Measurements from ENCODE around the gene SLPI.

SLPI gene

DNA sequence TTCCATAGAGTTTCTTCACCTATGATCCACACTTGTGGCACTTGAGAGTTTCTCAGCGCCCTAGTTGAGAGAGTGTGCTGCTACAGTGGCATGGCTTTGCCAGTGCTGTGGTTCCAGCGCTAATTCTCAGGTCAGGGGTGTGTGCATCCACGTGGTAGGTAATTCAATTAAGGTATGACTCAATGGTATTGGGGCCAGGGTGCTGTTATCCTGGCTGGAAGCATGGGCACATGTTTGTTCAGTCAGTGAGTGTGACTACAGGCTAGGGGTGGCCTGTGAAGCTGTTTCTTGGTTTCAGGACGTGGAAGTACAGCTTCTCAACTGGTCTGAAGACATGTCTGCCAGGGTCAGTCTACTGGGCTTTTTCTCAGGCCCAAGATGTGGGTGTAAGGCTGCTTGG is 36.2 kb downstream of the SLPI start:
- DNase-seq (ENCODE audit: extremely low read depth, insufficient read length): no peak
- TF ChIP-seq, protein P1, sequence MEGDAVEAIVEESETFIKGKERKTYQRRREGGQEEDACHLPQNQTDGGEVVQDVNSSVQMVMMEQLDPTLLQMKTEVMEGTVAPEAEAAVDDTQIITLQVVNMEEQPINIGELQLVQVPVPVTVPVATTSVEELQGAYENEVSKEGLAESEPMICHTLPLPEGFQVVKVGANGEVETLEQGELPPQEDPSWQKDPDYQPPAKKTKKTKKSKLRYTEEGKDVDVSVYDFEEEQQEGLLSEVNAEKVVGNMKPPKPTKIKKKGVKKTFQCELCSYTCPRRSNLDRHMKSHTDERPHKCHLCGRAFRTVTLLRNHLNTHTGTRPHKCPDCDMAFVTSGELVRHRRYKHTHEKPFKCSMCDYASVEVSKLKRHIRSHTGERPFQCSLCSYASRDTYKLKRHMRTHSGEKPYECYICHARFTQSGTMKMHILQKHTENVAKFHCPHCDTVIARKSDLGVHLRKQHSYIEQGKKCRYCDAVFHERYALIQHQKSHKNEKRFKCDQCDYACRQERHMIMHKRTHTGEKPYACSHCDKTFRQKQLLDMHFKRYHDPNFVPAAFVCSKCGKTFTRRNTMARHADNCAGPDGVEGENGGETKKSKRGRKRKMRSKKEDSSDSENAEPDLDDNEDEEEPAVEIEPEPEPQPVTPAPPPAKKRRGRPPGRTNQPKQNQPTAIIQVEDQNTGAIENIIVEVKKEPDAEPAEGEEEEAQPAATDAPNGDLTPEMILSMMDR (IDR thresholded peaks at IDR 0.05; ENCODE audit: insufficient read depth, low read length, poor library complexity, severe bottlenecking): no peak
- no peaks in the 10 kb centered on the region for H3K27me3 ChIP-seq (replicated peaks; ENCODE audit: control insufficient read depth, insufficient read depth, low read length)
- no peak overlapping the region for H3K4me3 ChIP-seq (replicated peaks; ENCODE audit: low read depth, low read length)
- no peaks in the 10 kb centered on the region for H3K36me3 ChIP-seq (ENCODE audit: control insufficient read depth, insufficient read depth, low read length)

DNA sequence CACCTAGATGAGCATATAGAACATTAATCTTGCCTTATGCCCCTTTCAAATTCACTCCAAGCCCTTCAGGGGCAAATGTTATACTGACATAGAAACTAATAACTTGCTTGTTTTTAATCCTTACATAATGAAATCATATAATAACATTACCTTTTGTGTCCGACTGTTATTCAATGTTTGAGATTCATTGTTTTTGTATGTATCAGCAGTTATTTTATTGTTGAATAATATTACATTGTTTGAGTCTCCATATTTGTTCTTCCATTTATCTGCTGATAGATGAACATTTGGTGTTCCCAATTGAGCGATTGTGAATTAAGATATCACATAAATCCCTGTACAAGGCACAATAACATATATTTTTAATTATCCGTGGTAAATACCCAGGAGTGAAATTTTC is 41.5 kb downstream of the SLPI start:
- Histone ChIP-seq H3K4me3 (replicated peaks; ENCODE audit: low read depth, low read length) (no peak overlapping the region), H3K27me3 (replicated peaks; ENCODE audit: control insufficient read depth, insufficient read depth, low read length) (no peaks in the 10 kb centered on the region), H3K36me3 (ENCODE audit: control insufficient read depth, insufficient read depth, low read length) (no peaks in the 10 kb centered on the region)
- DNase-seq (ENCODE audit: extremely low read depth, insufficient read length): no peak
- TF ChIP-seq, protein P1 (IDR thresholded peaks at IDR 0.05; ENCODE audit: insufficient read depth, low read length, poor library complexity, severe bottlenecking): no peak

DNA sequence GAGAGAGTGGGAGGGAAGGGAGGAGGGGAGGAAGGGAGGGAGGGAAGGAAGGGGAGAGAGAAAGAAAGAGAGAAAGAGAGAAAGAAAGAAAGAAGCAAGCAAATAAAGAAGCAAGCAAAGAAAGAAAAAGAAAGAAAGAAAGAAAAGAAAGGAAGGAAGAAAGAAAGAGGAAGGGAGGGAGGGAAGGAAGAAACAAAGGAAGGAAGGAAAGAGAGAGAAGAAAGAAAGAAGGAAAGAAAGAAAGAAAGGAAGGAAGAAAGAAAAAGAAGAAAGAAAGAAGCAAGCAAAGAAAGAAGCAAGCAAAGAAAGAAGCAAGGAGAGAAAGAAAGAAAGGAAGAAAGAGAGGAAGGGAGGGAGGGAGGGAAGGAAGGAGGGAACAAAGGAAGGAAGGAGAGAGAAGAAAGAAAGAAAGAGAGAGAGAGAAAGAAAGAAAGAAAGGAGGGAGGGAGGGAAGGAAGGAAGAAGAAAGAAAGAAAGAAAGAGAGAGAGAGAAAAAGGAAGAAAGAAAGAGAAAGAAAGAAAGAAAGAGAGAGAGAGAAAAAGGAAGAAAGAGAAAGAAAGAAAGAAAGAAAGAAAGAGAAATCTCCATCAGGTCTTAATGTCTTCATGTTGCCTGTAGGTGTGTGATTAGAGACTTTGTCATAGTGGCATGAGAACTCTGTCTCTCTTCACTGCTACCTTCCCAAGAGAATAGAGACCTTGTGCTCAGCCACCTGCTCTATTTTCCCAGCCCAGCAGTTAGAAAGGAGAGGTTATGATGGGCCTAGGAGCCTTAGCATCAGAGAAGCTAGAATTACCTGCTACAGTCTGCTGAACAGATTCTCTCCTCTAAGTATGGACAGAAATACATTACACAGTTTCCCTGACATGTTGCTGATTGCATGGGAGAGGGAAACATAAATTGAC is 42.5 kb downstream of the SLPI start:
- no peak overlapping the region for H3K4me3 ChIP-seq (replicated peaks; ENCODE audit: low read depth, low read length)
- DNase-seq (ENCODE audit: extremely low read depth, insufficient read length): no peak
- H3K36me3 ChIP-seq (ENCODE audit: control insufficient read depth, insufficient read depth, low read length): no peaks in the 10 kb centered on the region
- no peaks in the 10 kb centered on the region for H3K27me3 ChIP-seq (replicated peaks; ENCODE audit: control insufficient read depth, insufficient read depth, low read length)
- TF ChIP-seq, protein P1 (IDR thresholded peaks at IDR 0.05; ENCODE audit: insufficient read depth, low read length, poor library complexity, severe bottlenecking): no peak

DNA sequence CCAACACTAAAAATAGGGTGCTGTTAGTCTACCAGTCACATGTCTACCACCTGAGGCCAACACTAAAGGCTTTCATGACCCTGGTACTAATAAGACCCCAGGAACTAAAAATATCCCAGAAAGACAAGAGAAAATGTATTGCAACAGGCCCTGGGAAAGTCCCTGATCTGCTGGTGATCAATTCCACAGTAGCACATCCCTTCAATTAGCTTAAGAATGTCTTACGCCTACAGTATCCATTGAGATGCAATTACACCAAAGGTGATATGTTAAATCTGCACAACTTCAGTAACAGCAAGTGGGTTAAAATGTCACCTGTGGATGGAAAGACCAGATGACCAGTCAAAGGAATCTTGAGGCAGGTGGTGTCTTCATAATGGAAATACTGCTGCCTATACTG is 44.4 kb downstream of the SLPI start:
- DNase-seq (ENCODE audit: extremely low read depth, insufficient read length): no peak
- H3K27me3 ChIP-seq (replicated peaks; ENCODE audit: control insufficient read depth, insufficient read depth, low read length): no peaks in the 10 kb centered on the region
- no peak overlapping the region for H3K4me3 ChIP-seq (replicated peaks; ENCODE audit: low read depth, low read length)
- no peaks in the 10 kb centered on the region for H3K36me3 ChIP-seq (ENCODE audit: control insufficient read depth, insufficient read depth, low read length)
- TF ChIP-seq, protein P1 (IDR thresholded peaks at IDR 0.05; ENCODE audit: insufficient read depth, low read length, poor library complexity, severe bottlenecking): no peak

DNA sequence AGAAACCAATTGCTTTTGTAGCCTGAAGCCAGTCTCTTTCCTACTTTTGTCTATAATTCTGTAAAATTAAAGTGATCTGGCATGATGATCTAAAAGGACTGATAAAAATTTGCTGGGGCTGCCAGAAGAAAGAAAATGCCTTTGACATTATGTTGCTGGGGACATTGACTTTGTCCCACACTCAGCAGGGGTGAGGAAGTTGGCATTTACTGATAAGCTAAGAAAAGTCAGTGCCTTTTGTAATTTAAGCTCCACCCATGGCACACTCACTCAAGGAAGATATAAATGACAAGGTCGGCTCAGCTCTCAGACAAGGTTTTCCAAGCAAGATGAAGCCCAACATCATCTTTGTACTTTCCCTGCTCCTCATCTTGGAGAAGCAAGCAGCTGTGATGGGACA is 47.6 kb downstream of the SLPI start, which contains the start of gene SEMG1:
Gene SEMG1, plus strand, starts transcription at position 309 of the 400 bp plus-strand sequence. Its CDS starts 21 bp downstream, at position 330.
- DNase-seq (ENCODE audit: extremely low read depth, insufficient read length): no peak
- H3K36me3 ChIP-seq (ENCODE audit: control insufficient read depth, insufficient read depth, low read length): no peaks in the 10 kb centered on the region
- H3K4me3 ChIP-seq (replicated peaks; ENCODE audit: low read depth, low read length): no peak within 1 kb of the TSS
- H3K27me3 ChIP-seq (replicated peaks; ENCODE audit: control insufficient read depth, insufficient read depth, low read length): no peaks in the 10 kb centered on the region
- TF ChIP-seq, protein P1 (IDR thresholded peaks at IDR 0.05; ENCODE audit: insufficient read depth, low read length, poor library complexity, severe bottlenecking): no peak
